HCT116 (cell line): ENCODE data around the gene LRRD1. TPM values are rescaled to one million over a fixed set of nuclear protein-coding genes. Genes with fewer than 3 reads are reported as not detected.

ENCODE experiments used
- ATAC-seq: fragments of 200-7000 bp; cut with Tn5 transposase; 2 replicates; pipeline ENCODE4 v1.9.1; 2020; ENCODE audit warnings: mild to moderate bottlenecking, moderate library complexity
- BruUV-seq: library from RNA; stranded (reverse); fragments of 400-500 nt; replicated peaks from 2 replicates; lab custom pipeline; 2021; lab: Mats Ljungman, UMichigan
- CTCF ChIA-PET: fragments of 300-600 bp; sonication (Branson Sonifier 250); formaldehyde crosslinking; loops from one replicate; lab custom pipeline; 2021; ENCODE audit warnings: antibody characterized with exemption; lab: Charles Lee
- POLR2A ChIA-PET: fragments of 300-600, 350-600 bp; sonication (Branson Sonifier 250); formaldehyde crosslinking; loops from one replicate; lab custom pipeline; 2021; ENCODE audit warnings: antibody characterized with exemption; lab: Charles Lee
- RAD21 ChIA-PET, 2 experiments: fragments of 300-600 bp; sonication (Branson Sonifier 250); formaldehyde crosslinking; loops; one replicate each; lab custom pipeline; 2023; ENCODE audit warnings: low total read pairs in 2 of 2; ENCODE audit not compliant: uncharacterized antibody in 2 of 2, unreplicated experiment in 2 of 2, low non-redundant PET in 1 of 2; lab: Charles Lee
- DNase-seq: peaks from one replicate; pipeline ENCODE4 v3.0.0-alpha.2; 2010; ENCODE audit warnings: low read depth, low spot score
- H2AFZ ChIP-seq: fragments of 200-600 bp; shearing (Covaris generic), sonication (generic); 2 replicates; pipeline ENCODE4 v1.6.1; 2017; ENCODE audit warnings: low read depth, mixed run types, mixed read lengths, antibody characterized with exemption, low read length; ENCODE audit not compliant: poor library complexity, severe bottlenecking
- H3K27ac ChIP-seq: 2 replicates; pipeline ENCODE4 v1.5.1; 2012; ENCODE audit warnings: low read depth, low read length
- H3K27me3 ChIP-seq: fragments of 200-600 bp; sonication (generic); 2 replicates; pipeline ENCODE4 v1.6.1; 2016; ENCODE audit warnings: mixed run types, low read length, mixed read lengths; ENCODE audit not compliant: insufficient read depth
- H3K36me3 ChIP-seq, 2 experiments: fragments of 200-500 bp in 1 of 2; fragments of 200-600 bp in 1 of 2; sonication (Bioruptor generic) in 1 of 2; sonication (generic) in 1 of 2; 2 replicates each; pipeline versions ENCODE4 v1.5.1 to v1.6.1; 2014 to 2016; ENCODE audit warnings: low read length in 2 of 2, inconsistent platforms in 1 of 2, mixed read lengths in 1 of 2, mixed run types in 1 of 2; ENCODE audit not compliant: insufficient read depth in 2 of 2, control insufficient read depth in 1 of 2
- H3K4me1 ChIP-seq, 2 experiments: fragments of 200-600 bp in 1 of 2; sonication (generic) in 1 of 2; 2 replicates each; pipeline versions ENCODE4 v1.5.1 to v1.6.1; 2012 to 2017; ENCODE audit warnings: low read length in 2 of 2, inconsistent platforms in 1 of 2, mild to moderate bottlenecking in 1 of 2, mixed read lengths in 1 of 2, mixed run types in 1 of 2, moderate library complexity in 1 of 2; ENCODE audit not compliant: insufficient read depth in 2 of 2, control insufficient read depth in 1 of 2
- H3K4me2 ChIP-seq: fragments of 200-600 bp; sonication (generic); 2 replicates; pipeline ENCODE4 v1.6.1; 2017; ENCODE audit warnings: mixed run types, low read length, mixed read lengths
- H3K4me3 ChIP-seq, 2 experiments: fragments of 200-600 bp in 1 of 2; sonication (generic) in 1 of 2; replicated peaks in 1 of 2; 2 replicates each; pipeline ENCODE4 v1.5.1; 2011 to 2016; ENCODE audit warnings: low read length in 2 of 2, control low read depth in 1 of 2, low read depth in 1 of 2, mild to moderate bottlenecking in 1 of 2, mixed read lengths in 1 of 2, mixed run types in 1 of 2
- H3K79me2 ChIP-seq: fragments of 200-600 bp; sonication (generic); 2 replicates; pipeline ENCODE4 v1.6.1; 2017; ENCODE audit warnings: mild to moderate bottlenecking, mixed run types, low read length, moderate library complexity, mixed read lengths; ENCODE audit not compliant: insufficient read depth
- H3K9ac ChIP-seq: fragments of 200-600 bp; sonication (generic); 2 replicates; pipeline ENCODE4 v1.6.1; 2016; ENCODE audit warnings: low read length, mixed read lengths
- H3K9me2 ChIP-seq: fragments of 200-600 bp; sonication (generic), shearing (Covaris generic); 2 replicates; pipeline ENCODE4 v1.6.1; 2017; ENCODE audit warnings: mixed run types, mild to moderate bottlenecking, moderate library complexity; ENCODE audit not compliant: insufficient read depth
- H3K9me3 ChIP-seq, 2 experiments: fragments of 200-500 bp in 1 of 2; fragments of 200-600 bp in 1 of 2; sonication (Bioruptor generic) in 1 of 2; sonication (generic) in 1 of 2; 2 replicates each; pipeline ENCODE4 v1.6.1; 2014 to 2017; ENCODE audit warnings: low read length in 2 of 2, mixed read lengths in 2 of 2, inconsistent platforms in 1 of 2, low read depth in 1 of 2, mild to moderate bottlenecking in 1 of 2, mixed run types in 1 of 2, moderate library complexity in 1 of 2; ENCODE audit not compliant: control insufficient read depth in 1 of 2, insufficient read depth in 1 of 2
- H4K20me1 ChIP-seq: fragments of 200-600 bp; sonication (generic), shearing (Covaris generic); 2 replicates; pipeline ENCODE4 v1.6.1; 2017; ENCODE audit warnings: mixed run types, mild to moderate bottlenecking, moderate library complexity; ENCODE audit not compliant: insufficient read depth
- CBX3 ChIP-seq: IDR thresholded peaks from 2 replicates; pipeline ENCODE4 v1.6.1; 2012; ENCODE audit warnings: low read depth
- EGR1 ChIP-seq: IDR thresholded peaks from 2 replicates; pipeline ENCODE4 v1.6.1; 2012; ENCODE audit warnings: low read depth
- EZH2phosphoT487 ChIP-seq: fragments of 200-600 bp; IDR thresholded peaks from 2 replicates; pipeline ENCODE4 v1.6.1; 2018; ENCODE audit warnings: antibody characterized with exemption, borderline replicate concordance
- JUND ChIP-seq: IDR thresholded peaks from 2 replicates; pipeline ENCODE4 v1.6.1; 2012
- POLR2AphosphoS5 ChIP-seq: IDR thresholded peaks from 2 replicates; pipeline ENCODE4 v1.6.1; 2011; ENCODE audit warnings: mild to moderate bottlenecking, low read depth, low read length, moderate library complexity
- SP1 ChIP-seq: IDR thresholded peaks from 2 replicates; pipeline ENCODE4 v1.6.1; 2012; ENCODE audit warnings: low read depth
- SRF ChIP-seq: IDR thresholded peaks from 2 replicates; pipeline ENCODE4 v1.6.1; 2012; ENCODE audit warnings: low read depth
- ZFX ChIP-seq: fragments of 450-650 bp; IDR thresholded peaks from 2 replicates; pipeline ENCODE4 v1.6.1; 2017
- intact Hi-C: fragments of 100-400 bp; cut with micrococcal nuclease; formaldehyde crosslinking; loops from 2 replicates; pipeline ENCODE4 v1.10.0; 2022
- microRNA-seq: library from miRNA; unstranded; fragments of <30 nt; microRNA quantifications from one replicate; pipeline ENCODE4, GENCODE V29; 2016; ENCODE audit warnings: borderline number of aligned reads
- total RNA-seq: library from RNA; stranded (reverse); gene quantifications from one replicate; pipeline ENCODE4 v1.2.1, GENCODE V29; 2021; ENCODE audit not compliant: unreplicated experiment
- TF ChIP-seq, protein P1 (sequence below): IDR thresholded peaks from 2 replicates; pipeline ENCODE4 v1.6.1; 2011; ENCODE audit warnings: mild to moderate bottlenecking, low read length, moderate library complexity; ENCODE audit not compliant: insufficient replicate concordance; ENCODE audit errors: extremely low read depth
- TF ChIP-seq, protein P2 (sequence below): IDR thresholded peaks from 2 replicates; pipeline ENCODE4 v1.6.1; 2012; ENCODE audit warnings: low read depth
- TF ChIP-seq, protein P3 (sequence below): IDR thresholded peaks from 2 replicates; pipeline ENCODE4 v1.6.1; 2012

LRRD1 gene
- total RNA-seq, 1 experiment from 2014 or later, result not detected

DNA sequence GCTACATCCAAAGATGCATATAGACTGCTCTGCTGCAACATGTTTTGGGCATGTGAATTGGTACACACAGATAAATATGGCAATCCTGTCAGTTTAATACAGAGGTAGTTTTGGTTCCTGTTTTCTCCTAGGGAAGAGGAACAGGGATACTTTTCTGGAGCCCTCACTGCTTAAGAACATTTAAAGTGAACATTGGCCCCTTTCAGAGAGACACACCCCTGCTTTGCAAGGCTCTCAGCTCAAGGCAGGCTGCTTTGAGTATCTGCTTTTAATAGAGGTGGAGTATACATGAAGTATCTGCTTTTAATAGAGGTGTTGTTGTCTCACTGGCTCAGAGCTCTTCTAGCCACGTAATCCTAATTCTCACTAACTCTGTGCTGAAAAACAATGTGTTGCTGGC is 83.6 kb downstream of the LRRD1 start:
- Histone ChIP-seq H3K4me2 (no peak overlapping the region), H3K4me3 (no peak overlapping the region), H3K27me3 (no peaks in the 10 kb centered on the region), H3K36me3 (peaks cover 6 to 18% of the 10 kb centered on the region in 2 experiments), H2AFZ (no peak overlapping the region), H3K27ac (no peak overlapping the region), H3K79me2 (no peaks in the 10 kb centered on the region), H3K4me1 (no peaks in the 10 kb centered on the region), H3K9me2 (no peaks in the 10 kb centered on the region), H4K20me1 (no peaks in the 10 kb centered on the region), H3K9ac (no peak overlapping the region), H3K9me3 (no peaks in the 10 kb centered on the region)
- TF ChIP-seq SRF, result no peak
- no peak for TF ChIP-seq JUND
- TF ChIP-seq CBX3, result no peak
- no peak for TF ChIP-seq POLR2AphosphoS5
- TF ChIP-seq EGR1, result no peak
- TF ChIP-seq, protein P1, sequence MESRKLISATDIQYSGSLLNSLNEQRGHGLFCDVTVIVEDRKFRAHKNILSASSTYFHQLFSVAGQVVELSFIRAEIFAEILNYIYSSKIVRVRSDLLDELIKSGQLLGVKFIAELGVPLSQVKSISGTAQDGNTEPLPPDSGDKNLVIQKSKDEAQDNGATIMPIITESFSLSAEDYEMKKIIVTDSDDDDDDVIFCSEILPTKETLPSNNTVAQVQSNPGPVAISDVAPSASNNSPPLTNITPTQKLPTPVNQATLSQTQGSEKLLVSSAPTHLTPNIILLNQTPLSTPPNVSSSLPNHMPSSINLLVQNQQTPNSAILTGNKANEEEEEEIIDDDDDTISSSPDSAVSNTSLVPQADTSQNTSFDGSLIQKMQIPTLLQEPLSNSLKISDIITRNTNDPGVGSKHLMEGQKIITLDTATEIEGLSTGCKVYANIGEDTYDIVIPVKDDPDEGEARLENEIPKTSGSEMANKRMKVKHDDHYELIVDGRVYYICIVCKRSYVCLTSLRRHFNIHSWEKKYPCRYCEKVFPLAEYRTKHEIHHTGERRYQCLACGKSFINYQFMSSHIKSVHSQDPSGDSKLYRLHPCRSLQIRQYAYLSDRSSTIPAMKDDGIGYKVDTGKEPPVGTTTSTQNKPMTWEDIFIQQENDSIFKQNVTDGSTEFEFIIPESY, result no peak
- no peak for TF ChIP-seq ZFX
- TF ChIP-seq, protein P2, sequence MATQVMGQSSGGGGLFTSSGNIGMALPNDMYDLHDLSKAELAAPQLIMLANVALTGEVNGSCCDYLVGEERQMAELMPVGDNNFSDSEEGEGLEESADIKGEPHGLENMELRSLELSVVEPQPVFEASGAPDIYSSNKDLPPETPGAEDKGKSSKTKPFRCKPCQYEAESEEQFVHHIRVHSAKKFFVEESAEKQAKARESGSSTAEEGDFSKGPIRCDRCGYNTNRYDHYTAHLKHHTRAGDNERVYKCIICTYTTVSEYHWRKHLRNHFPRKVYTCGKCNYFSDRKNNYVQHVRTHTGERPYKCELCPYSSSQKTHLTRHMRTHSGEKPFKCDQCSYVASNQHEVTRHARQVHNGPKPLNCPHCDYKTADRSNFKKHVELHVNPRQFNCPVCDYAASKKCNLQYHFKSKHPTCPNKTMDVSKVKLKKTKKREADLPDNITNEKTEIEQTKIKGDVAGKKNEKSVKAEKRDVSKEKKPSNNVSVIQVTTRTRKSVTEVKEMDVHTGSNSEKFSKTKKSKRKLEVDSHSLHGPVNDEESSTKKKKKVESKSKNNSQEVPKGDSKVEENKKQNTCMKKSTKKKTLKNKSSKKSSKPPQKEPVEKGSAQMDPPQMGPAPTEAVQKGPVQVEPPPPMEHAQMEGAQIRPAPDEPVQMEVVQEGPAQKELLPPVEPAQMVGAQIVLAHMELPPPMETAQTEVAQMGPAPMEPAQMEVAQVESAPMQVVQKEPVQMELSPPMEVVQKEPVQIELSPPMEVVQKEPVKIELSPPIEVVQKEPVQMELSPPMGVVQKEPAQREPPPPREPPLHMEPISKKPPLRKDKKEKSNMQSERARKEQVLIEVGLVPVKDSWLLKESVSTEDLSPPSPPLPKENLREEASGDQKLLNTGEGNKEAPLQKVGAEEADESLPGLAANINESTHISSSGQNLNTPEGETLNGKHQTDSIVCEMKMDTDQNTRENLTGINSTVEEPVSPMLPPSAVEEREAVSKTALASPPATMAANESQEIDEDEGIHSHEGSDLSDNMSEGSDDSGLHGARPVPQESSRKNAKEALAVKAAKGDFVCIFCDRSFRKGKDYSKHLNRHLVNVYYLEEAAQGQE, result no peak
- TF ChIP-seq, protein P3, sequence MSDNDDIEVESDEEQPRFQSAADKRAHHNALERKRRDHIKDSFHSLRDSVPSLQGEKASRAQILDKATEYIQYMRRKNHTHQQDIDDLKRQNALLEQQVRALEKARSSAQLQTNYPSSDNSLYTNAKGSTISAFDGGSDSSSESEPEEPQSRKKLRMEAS, result no peak
- TF ChIP-seq EZH2phosphoT487, result no peak
- TF ChIP-seq SP1, result no peak
- no TSS peak for BruUV-seq
- POLR2A ChIA-PET, result no interaction called here
- no peak for DNase-seq
- CTCF ChIA-PET, result no interaction called here
- intact Hi-C loops, result no loop called here
- RAD21 ChIA-PET, result no interaction called here
- no peak for ATAC-seq

Small RNA genes lying within 50 kb of the gene (microRNA-seq; reads per million reads assigned to microRNA genes)
- gene MIR1285-1, result not detected

Other genes with a start within 250 kb of the LRRD1 start
- 32.6 TPM for gene AKAP9, start 238.3 kb downstream of the LRRD1 start, total RNA-seq
- 85.7 TPM for gene CYP51A1, start 44.7 kb downstream of the LRRD1 start, total RNA-seq
- 32.4 TPM for gene KRIT1, start 66.8 kb upstream of the LRRD1 start, total RNA-seq
- gene ANKIB1, start 66.8 kb upstream of the LRRD1 start, total RNA-seq, result 41.2 TPM